Tibial artery (tissue), 4 donors: ENCODE results near the gene PUM2.

Experiments
- DNase-seq, 2 donors: peaks; one replicate each; pipeline ENCODE4 v3.0.0-alpha.2; 2019
- H3K27ac ChIP-seq, 2 donors: fragments of 200-600 bp; sonication (generic) in 1 of 2; 1 replicate in 1 of 2; 2 replicates in 1 of 2; pipeline ENCODE4 v1.5.1; 2018 to 2019; ENCODE audit warnings: mild to moderate bottlenecking in 1 of 2
- H3K27me3 ChIP-seq, 2 donors: fragments of 200-600 bp; sonication (generic) in 1 of 2; one replicate each; pipeline versions ENCODE4 v1.5.1 to v1.6.0; 2016 to 2019
- H3K36me3 ChIP-seq, 3 donors: fragments of 200-600 bp; sonication (generic) in 2 of 3; one replicate each; pipeline ENCODE4 v1.5.1; 2016 to 2019; ENCODE audit warnings: mild to moderate bottlenecking in 2 of 3
- H3K4me1 ChIP-seq, 4 donors: fragments of 200-600 bp; sonication (generic) in 2 of 4; 1 replicate in 3 of 4; 2 replicates in 1 of 4; pipeline ENCODE4 v1.5.1; 2016 to 2019
- H3K4me3 ChIP-seq, 2 donors: fragments of 200-600 bp; sonication (generic) in 1 of 2; 1 replicate in 1 of 2; 2 replicates in 1 of 2; pipeline ENCODE4 v1.5.1; 2018 to 2019; ENCODE audit warnings: mild to moderate bottlenecking in 2 of 2
- H3K9me3 ChIP-seq, 3 donors: fragments of 200-600 bp; sonication (generic) in 1 of 3; one replicate each; pipeline ENCODE4 v1.5.1; 2016 to 2019
- intact Hi-C: fragments of 100-400 bp; cut with DNase I; formaldehyde crosslinking; loops from one replicate; pipeline ENCODE4 v1.15.0; 2023; ENCODE audit warnings: low total_unique reads
- TF ChIP-seq, protein P1 (sequence below), 2 experiments: fragments of 200-600 bp in 1 of 2; fragments of 450-650 bp in 1 of 2; IDR thresholded peaks; one replicate each; pipeline ENCODE4 v1.5.1; 2017 to 2019; ENCODE audit warnings: antibody characterized with exemption in 2 of 2, mild to moderate bottlenecking in 1 of 2, moderate library complexity in 1 of 2

The PUM2 gene

DNA sequence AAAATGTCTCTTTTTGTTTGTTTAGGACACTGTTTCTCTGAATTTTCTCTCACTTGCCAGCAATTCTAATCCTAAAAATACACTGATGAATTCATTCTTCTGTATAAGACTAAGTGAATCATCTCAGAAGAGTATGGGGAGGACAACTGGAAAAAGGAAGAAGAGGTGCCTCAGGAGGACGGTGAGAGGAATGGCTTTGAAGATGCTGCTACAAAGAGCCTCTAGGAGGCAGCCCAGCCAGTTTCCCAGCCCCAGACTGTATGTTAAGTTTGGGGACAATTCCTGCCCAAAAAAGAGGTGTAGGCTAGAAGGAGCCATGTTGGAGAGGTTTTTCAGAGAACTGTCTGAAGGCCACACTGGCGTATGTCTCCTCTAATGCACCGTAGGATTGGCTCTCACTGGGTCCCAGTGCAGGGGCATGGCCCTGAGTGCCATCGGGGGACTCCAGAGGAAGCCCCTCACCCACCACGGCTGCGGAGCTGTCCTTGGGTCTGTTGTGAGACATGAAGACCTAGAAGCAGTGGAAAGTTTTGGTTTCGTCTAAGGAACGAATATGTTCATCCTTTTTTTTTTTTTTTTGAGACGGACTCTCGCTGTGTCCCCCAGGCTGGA is 122.6 kb downstream of the PUM2 start:
- intact Hi-C loops: loop anchor here (10.0 kb wide), 1 partner anchor 93 kb away; no protein-coding TSS in a partner anchor
- peaks cover 0 to 57% of the 10 kb centered on the region in 2 donors for H3K27me3 ChIP-seq

DNA sequence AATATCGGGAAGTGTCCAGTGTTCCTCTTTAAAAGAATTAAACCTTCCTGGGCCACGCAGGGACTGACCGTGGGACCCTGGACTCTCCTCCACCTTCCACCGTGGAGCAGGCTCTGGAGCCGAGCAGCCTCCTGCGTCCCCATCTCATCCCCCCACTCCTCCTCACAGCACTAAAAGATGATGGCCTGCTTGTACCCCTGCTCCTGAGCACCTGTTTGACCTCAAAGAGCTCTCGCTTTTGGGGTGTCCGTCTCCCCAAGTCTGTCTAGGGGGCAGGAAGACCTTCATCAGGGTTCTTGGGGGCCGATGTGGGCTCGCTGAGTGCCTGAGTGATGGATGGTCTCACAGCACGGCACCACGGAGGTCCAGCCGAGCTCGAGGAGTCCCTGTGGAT is 124.5 kb downstream of the PUM2 start:
- Histone ChIP-seq H3K4me3 (no peak overlapping the region), H3K4me1 (peaks cover 0 to 37% (median 24%) of the 10 kb centered on the region in 4 donors), H3K27me3 (peaks cover 0 to 49% of the 10 kb centered on the region in 2 donors), H3K9me3 (no peaks in the 10 kb centered on the region), H3K27ac (no peak overlapping the region), H3K36me3 (no peaks in the 10 kb centered on the region)
- no peak for DNase-seq
- intact Hi-C loops: loop anchor here (10.0 kb wide), 1 partner anchor 91 kb away; no protein-coding TSS in a partner anchor
- TF ChIP-seq, protein P1, sequence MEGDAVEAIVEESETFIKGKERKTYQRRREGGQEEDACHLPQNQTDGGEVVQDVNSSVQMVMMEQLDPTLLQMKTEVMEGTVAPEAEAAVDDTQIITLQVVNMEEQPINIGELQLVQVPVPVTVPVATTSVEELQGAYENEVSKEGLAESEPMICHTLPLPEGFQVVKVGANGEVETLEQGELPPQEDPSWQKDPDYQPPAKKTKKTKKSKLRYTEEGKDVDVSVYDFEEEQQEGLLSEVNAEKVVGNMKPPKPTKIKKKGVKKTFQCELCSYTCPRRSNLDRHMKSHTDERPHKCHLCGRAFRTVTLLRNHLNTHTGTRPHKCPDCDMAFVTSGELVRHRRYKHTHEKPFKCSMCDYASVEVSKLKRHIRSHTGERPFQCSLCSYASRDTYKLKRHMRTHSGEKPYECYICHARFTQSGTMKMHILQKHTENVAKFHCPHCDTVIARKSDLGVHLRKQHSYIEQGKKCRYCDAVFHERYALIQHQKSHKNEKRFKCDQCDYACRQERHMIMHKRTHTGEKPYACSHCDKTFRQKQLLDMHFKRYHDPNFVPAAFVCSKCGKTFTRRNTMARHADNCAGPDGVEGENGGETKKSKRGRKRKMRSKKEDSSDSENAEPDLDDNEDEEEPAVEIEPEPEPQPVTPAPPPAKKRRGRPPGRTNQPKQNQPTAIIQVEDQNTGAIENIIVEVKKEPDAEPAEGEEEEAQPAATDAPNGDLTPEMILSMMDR (IDR thresholded peaks at IDR 0.05): no peak

More for the DNA sequence above, 122.6 kb downstream of the PUM2 start:
- Histone ChIP-seq H3K9me3 (no peaks in the 10 kb centered on the region), H3K4me1 (peaks cover 0 to 29% (median 23%) of the 10 kb centered on the region in 4 donors), H3K4me3 (no peak overlapping the region), H3K36me3 (no peaks in the 10 kb centered on the region), H3K27ac (no peak overlapping the region)
- TF ChIP-seq, protein P1 (IDR thresholded peaks at IDR 0.05): no peak
- DNase-seq: peak in 1 of 2 donors; percentile 34

DNA sequence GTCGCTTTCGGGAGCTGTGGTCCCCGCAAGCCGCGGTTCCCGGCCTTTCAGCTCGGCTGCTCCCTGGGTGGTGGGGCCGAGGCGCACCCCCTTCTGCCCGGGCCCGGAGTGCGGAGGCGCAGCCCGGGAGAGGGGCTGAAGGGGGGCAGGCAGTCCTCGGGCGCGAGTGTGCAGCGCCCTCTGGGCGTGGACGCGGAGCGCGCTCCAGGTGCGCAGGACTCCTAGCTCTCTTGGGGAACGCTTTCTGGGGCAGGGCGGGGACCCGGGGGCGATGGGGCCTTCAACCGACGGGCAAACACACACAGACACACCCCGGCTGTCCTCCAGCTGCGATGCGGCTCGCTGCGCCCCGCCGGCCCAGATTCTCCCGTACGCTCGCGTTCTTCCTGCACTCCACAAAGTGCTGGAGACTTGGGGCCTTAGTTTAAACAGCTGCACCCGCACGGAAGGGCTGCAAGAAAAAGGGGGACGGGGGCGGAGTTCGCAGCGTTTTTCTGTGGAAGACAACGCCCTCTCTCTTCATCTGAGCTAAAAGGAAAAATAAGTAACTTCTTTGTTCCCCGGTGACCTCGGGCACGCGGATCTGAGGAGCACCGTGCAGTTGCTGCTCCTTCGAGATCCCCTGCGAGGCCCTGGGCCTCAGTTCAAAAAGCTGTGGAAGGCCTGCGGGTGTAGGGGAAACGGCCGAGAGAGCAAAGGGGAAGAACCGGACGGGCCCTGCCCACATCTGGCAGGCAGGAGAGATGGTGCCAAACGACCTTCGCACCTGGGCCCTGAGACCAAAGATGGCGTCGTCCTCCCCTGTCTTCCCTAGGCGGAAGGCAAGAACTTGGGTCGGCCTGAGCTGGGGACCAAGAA is 125.1 kb downstream of the PUM2 start:
- Histone ChIP-seq H3K27me3 (peaks cover 0 to 47% of the 10 kb centered on the region in 2 donors), H3K36me3 (no peaks in the 10 kb centered on the region), H3K4me3 (peak overlapping the region; percentile 50 to 64), H3K27ac (no peak overlapping the region), H3K4me1 (peaks cover 0 to 37% (median 24%) of the 10 kb centered on the region in 4 donors), H3K9me3 (no peaks in the 10 kb centered on the region)
- DNase-seq: peak; percentile 21 to 54
- intact Hi-C loops: loop anchor here (10.0 kb wide), 1 partner anchor 91 kb away; no protein-coding TSS in a partner anchor
- TF ChIP-seq, protein P1 (IDR thresholded peaks at IDR 0.05): peak in 1 of 2 experiments; percentile 39

DNA sequence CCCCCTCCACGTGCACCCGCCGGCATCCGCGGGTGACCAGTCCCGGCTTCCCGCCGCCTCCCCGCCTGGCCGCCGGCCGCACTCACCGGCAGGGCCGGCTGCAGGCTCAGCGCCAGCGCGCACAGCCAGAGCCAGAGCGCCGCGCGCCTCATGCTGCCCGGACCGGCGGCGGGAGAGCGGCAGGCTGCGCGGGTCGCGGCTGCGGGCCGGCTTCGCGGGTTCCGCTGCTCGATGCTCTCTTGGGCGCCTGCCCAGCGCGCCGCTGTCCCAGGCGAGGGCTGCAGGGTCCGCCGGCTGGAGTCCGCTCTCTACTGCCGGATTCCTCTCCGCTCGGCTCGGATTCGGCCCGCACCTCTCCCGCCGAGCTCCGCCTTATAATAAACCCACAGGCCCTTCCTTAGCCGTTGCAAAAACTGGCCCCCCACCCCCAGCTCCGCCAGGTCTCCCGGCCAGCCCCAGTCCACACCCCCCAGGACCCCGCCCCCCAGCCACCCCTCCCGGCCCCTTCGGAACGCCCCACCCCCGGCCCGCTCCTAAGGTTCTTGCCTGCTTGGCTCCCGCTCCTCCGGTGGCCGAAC is 125.8 kb downstream of the PUM2 start, which contains the start of gene SDC1:
TSS of gene SDC1 (minus strand) at position 415 of the 578 bp plus-strand sequence. CDS start at position 152, 263 bp downstream.
- Histone ChIP-seq H3K27ac (no peak within 1 kb of the TSS), H3K36me3 (no peaks in the 10 kb centered on the region), H3K9me3 (no peaks in the 10 kb centered on the region), H3K4me1 (peaks cover 0 to 37% (median 24%) of the 10 kb centered on the region in 4 donors), H3K4me3 (peak within 1 kb of the TSS; percentile 50 to 64), H3K27me3 (peaks cover 0 to 42% of the 10 kb centered on the region in 2 donors)
- intact Hi-C loops: loop anchor here (10.0 kb wide), 1 partner anchor 90 kb away; no protein-coding TSS in a partner anchor
- DNase-seq: no peak
- TF ChIP-seq, protein P1 (IDR thresholded peaks at IDR 0.05): no peak

DNA sequence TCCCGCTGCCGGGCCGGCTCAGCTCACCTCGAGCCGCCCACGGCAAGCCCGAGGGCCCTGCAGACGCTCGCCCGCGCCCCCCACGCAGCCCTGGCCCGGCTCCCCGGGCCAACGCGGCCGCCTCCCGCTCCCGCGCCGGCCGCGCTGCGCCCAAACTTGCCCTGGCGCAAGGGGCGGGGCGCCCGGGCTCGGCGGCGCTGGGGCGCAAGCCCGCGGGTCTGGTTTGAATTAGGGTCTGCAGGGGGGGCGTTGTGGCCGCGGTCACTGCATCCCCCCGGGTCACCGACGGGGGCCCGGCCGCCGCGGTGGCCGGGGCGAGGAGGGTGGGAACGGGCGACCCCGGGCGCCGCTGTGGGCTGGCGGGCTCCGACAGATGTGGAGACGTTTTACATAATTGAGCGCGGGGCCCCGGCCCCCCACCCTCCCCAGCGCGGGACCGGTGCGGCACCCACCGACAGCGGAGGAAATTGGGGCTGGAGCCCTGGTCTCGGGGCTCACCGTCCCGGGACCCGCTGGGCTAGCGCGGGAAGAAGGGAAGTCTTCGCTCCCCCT is 126.4 kb downstream of the PUM2 start:
- Histone ChIP-seq H3K4me3 (peak overlapping the region; percentile 50 to 64), H3K9me3 (no peaks in the 10 kb centered on the region), H3K4me1 (peaks cover 0 to 37% (median 24%) of the 10 kb centered on the region in 4 donors), H3K27me3 (peaks cover 0 to 41% of the 10 kb centered on the region in 2 donors), H3K36me3 (no peaks in the 10 kb centered on the region), H3K27ac (no peak overlapping the region)
- TF ChIP-seq, protein P1 (IDR thresholded peaks at IDR 0.05): no peak
- no peak for DNase-seq
- intact Hi-C loops: loop anchor here (10.0 kb wide), 1 partner anchor 89 kb away; no protein-coding TSS in a partner anchor
